Uterus (tissue), 4 donors: ENCODE measurements around the gene ZNF574. TPM values are rescaled to one million over a fixed set of nuclear protein-coding genes. Genes with fewer than 3 reads are reported as not detected.

Experiments
- DNase-seq, 2 donors: peaks; one replicate each; pipeline ENCODE4 v3.0.0-alpha.2; 2019 to 2020
- H3K27ac ChIP-seq, 2 donors: fragments of 200-600 bp; sonication (generic); 1 replicate in 1 of 2; 2 replicates in 1 of 2; pipeline ENCODE4 v1.5.1; 2016 to 2018
- H3K27me3 ChIP-seq, 2 donors: fragments of 200-600 bp; sonication (generic); one replicate each; pipeline ENCODE4 v1.5.1; 2018 to 2019; ENCODE audit warnings: control low read depth in 1 of 2
- H3K36me3 ChIP-seq, 2 donors: fragments of 200-600 bp; sonication (generic); one replicate each; pipeline ENCODE4 v1.5.1; 2019; ENCODE audit warnings: control low read depth in 1 of 2
- H3K4me1 ChIP-seq, 2 donors: fragments of 200-600 bp; sonication (generic); one replicate each; pipeline ENCODE4 v1.5.1; 2018 to 2019; ENCODE audit warnings: control low read depth in 1 of 2
- H3K4me3 ChIP-seq, 2 donors: fragments of 200-600 bp; sonication (generic); 1 replicate in 1 of 2; 2 replicates in 1 of 2; pipeline ENCODE4 v1.5.1; 2018 to 2019; ENCODE audit warnings: mild to moderate bottlenecking in 1 of 2
- H3K9me3 ChIP-seq, 2 donors: fragments of 200-600 bp; sonication (generic); one replicate each; pipeline ENCODE4 v1.5.1; 2019; ENCODE audit warnings: control low read depth in 1 of 2
- POLR2A ChIP-seq, 2 donors: fragments of 450-650 bp; IDR thresholded peaks; one replicate each; pipeline ENCODE4 v1.6.1; 2016; ENCODE audit warnings: antibody characterized with exemption in 2 of 2, mild to moderate bottlenecking in 1 of 2, moderate library complexity in 1 of 2
- intact Hi-C: fragments of 100-400 bp; cut with DNase I; formaldehyde crosslinking; loops from one replicate; pipeline ENCODE4 v1.15.1; 2023; ENCODE audit warnings: low total_unique reads
- total RNA-seq, 4 donors: library from RNA; depleted of rRNA in 3 of 4; stranded (reverse); fragments of >200 nt in 3 of 4; gene quantifications; one replicate each; pipeline versions ENCODE4 v1.1.0 to v1.2.4, GENCODE V29; 2014 to 2023
- TF ChIP-seq, protein P1 (sequence below), 4 experiments: fragments of 200-600 bp in 2 of 4; fragments of 450-650 bp in 2 of 4; sonication (generic) in 2 of 4; IDR thresholded peaks; one replicate each; pipeline ENCODE4 v1.5.1; 2016 to 2019; ENCODE audit warnings: antibody characterized with exemption in 4 of 4, mild to moderate bottlenecking in 2 of 4, moderate library complexity in 1 of 4
- donor health status: DM: yes; HTN: yes; CAD: no.

The ZNF574 gene
- total RNA-seq, 4 donors from 2014 or later = 5.6 to 19.9 (median 14.1) TPM

DNA sequence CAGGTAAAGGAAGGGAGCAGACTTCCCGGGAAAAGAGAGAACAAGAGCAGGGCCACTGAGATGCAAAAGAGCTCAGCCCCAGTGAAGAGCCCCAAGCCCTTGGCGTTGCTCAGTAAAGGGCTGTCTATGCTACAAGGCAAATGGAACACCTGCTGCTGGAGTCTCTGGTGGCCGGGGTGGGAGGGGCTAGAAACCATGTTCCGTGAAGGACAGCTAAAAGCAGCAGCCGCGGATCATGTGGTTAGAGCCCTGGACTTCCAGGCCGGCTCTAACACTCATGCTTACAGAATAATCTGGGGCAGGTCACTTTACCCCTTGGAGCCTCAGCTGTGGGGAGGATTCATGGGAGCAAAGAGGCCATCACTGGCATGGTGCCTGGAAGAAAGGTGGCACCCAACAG, 38.4 kb downstream of the ZNF574 start:
- no peaks in the 10 kb centered on the region for H3K4me1 ChIP-seq
- no peak for DNase-seq
- H3K27ac ChIP-seq = no peak overlapping the region
- intact Hi-C loops = no loop called here
- TF ChIP-seq, protein P1, sequence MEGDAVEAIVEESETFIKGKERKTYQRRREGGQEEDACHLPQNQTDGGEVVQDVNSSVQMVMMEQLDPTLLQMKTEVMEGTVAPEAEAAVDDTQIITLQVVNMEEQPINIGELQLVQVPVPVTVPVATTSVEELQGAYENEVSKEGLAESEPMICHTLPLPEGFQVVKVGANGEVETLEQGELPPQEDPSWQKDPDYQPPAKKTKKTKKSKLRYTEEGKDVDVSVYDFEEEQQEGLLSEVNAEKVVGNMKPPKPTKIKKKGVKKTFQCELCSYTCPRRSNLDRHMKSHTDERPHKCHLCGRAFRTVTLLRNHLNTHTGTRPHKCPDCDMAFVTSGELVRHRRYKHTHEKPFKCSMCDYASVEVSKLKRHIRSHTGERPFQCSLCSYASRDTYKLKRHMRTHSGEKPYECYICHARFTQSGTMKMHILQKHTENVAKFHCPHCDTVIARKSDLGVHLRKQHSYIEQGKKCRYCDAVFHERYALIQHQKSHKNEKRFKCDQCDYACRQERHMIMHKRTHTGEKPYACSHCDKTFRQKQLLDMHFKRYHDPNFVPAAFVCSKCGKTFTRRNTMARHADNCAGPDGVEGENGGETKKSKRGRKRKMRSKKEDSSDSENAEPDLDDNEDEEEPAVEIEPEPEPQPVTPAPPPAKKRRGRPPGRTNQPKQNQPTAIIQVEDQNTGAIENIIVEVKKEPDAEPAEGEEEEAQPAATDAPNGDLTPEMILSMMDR (IDR thresholded peaks at IDR 0.05) = no peak
- no peak for TF ChIP-seq POLR2A (IDR thresholded peaks at IDR 0.05)
- H3K27me3 ChIP-seq = no peaks in the 10 kb centered on the region
- no peak overlapping the region for H3K4me3 ChIP-seq
- no peaks in the 10 kb centered on the region for H3K9me3 ChIP-seq
- no peaks in the 10 kb centered on the region for H3K36me3 ChIP-seq

GRCh38 chr19:42115219-42115618, 39.3 kb downstream of the ZNF574 start:
- H3K27ac ChIP-seq = no peak overlapping the region
- TF ChIP-seq, protein P1 (IDR thresholded peaks at IDR 0.05) = no peak
- TF ChIP-seq POLR2A (IDR thresholded peaks at IDR 0.05) = no peak
- H3K36me3 ChIP-seq = no peaks in the 10 kb centered on the region
- H3K27me3 ChIP-seq = no peaks in the 10 kb centered on the region
- no peaks in the 10 kb centered on the region for H3K9me3 ChIP-seq
- H3K4me1 ChIP-seq = no peaks in the 10 kb centered on the region
- no peak for DNase-seq
- intact Hi-C loops = no loop called here
- no peak overlapping the region for H3K4me3 ChIP-seq

DNA sequence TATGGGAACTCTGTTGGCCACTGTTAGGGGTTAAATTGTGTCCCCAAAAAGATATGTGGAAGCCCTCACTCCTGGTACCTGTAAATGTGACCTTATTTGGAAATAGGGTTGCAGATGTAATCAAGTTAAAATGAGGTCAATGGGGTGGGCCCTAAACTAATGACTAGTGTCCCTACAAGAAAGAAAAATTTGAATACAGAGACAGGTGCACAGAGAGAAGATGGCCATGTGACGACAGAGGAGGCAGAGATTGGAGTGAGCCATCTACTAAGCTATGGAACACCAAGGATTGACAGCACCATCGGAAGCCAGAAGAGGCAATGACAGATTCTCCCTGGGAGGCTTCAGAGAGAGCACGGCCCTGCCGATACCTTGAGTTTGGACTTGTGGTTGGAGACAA, 39.7 kb downstream of the ZNF574 start:
- H3K27ac ChIP-seq = no peak overlapping the region
- no peaks in the 10 kb centered on the region for H3K36me3 ChIP-seq
- no peak overlapping the region for H3K4me3 ChIP-seq
- H3K4me1 ChIP-seq = no peaks in the 10 kb centered on the region
- no peak for TF ChIP-seq POLR2A (IDR thresholded peaks at IDR 0.05)
- TF ChIP-seq, protein P1 (IDR thresholded peaks at IDR 0.05) = no peak
- DNase-seq = no peak
- H3K27me3 ChIP-seq = no peaks in the 10 kb centered on the region
- no peaks in the 10 kb centered on the region for H3K9me3 ChIP-seq
- intact Hi-C loops = no loop called here

DNA sequence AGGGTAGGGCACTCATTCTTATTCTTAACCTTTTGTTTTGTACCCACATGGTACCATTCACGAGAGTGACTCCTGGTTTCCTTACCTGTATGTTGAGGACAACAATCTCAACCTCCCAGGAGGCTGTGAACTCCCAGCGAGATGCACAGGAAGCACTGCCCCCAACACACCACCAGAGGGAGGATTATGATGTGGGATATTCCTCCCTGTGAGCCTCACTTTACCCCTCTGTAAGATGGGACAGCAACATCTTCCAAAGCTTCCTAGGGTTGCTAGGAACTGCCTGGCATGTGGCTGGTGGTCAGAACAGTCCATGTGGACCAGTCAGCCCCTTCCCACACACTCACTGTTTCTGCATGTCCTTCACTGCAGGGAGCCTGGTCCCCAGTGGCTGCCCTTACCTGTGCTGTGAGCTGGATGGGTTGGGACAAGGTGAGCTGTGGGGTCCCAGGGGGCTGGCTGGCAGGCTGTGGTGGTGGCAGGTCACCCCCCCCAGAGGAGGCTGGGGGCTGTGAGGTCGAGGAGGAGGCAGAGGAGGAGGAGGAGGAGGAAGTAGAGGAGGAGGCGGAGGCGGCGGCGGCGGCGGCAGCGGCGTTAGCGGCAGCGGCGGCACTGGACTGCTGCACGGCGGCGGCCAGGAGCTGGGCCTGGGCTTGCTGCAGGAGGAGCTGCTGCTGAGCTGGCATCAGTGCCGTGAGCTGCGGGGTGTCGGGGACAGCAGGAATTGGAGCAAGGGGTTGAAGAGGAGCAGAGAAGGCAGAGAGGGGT, 40.5 kb downstream of the ZNF574 start:
- Histone ChIP-seq H3K36me3 (no peaks in the 10 kb centered on the region), H3K4me3 (no peak overlapping the region), H3K27me3 (no peaks in the 10 kb centered on the region), H3K27ac (no peak overlapping the region), H3K9me3 (no peaks in the 10 kb centered on the region), H3K4me1 (no peaks in the 10 kb centered on the region)
- intact Hi-C loops = no loop called here
- DNase-seq = no peak
- TF ChIP-seq POLR2A (IDR thresholded peaks at IDR 0.05) = no peak
- TF ChIP-seq, protein P1 (IDR thresholded peaks at IDR 0.05) = no peak

- Histone ChIP-seq H3K4me1 (no peaks in the 10 kb centered on the region), H3K27me3 (no peaks in the 10 kb centered on the region), H3K36me3 (no peaks in the 10 kb centered on the region), H3K4me3 (no peak overlapping the region), H3K27ac (no peak overlapping the region), H3K9me3 (no peaks in the 10 kb centered on the region)
- intact Hi-C loops = no loop called here
- TF ChIP-seq, protein P1 (IDR thresholded peaks at IDR 0.05) = no peak
- TF ChIP-seq POLR2A (IDR thresholded peaks at IDR 0.05) = no peak
- DNase-seq = no peak
These were observed 41.1 kb downstream of the ZNF574 start for GRCh38 chr19:42117076-42117475.
